H9 (cell line): Measurements from ENCODE around the gene HIPK3. TPM values are rescaled to one million over a fixed set of nuclear protein-coding genes. Genes with fewer than 3 reads are reported as not detected.

Source experiments
- DNase-seq: peaks from one replicate; pipeline ENCODE4 v3.0.0-alpha.2; 2017
- H2AFZ ChIP-seq: one replicate; pipeline ENCODE4 v1.6.1; 2013; ENCODE audit warnings: mild to moderate bottlenecking, low read length, control low read depth, moderate library complexity
- H2AK5ac ChIP-seq: 2 replicates; pipeline ENCODE4 v1.6.1; 2013; ENCODE audit warnings: low read length, control low read depth, mixed read lengths; ENCODE audit not compliant: insufficient read length
- H2BK120ac ChIP-seq: one replicate; pipeline ENCODE4 v1.6.1; 2013; ENCODE audit warnings: low read depth, mild to moderate bottlenecking, low read length, control low read depth, inconsistent platforms; ENCODE audit not compliant: poor library complexity, severe bottlenecking
- H2BK12ac ChIP-seq: 2 replicates; pipeline ENCODE4 v1.6.1; 2013; ENCODE audit warnings: low read length, control low read depth, mixed read lengths, low read depth; ENCODE audit not compliant: insufficient read length
- H2BK15ac ChIP-seq: 2 replicates; pipeline ENCODE4 v1.6.1; 2013; ENCODE audit warnings: low read depth, low read length, control low read depth
- H2BK20ac ChIP-seq: one replicate; pipeline ENCODE4 v1.6.1; 2013; ENCODE audit warnings: low read depth, mild to moderate bottlenecking, low read length, control low read depth, inconsistent platforms; ENCODE audit not compliant: poor library complexity, severe bottlenecking
- H2BK5ac ChIP-seq: 2 replicates; pipeline ENCODE4 v1.6.1; 2013; ENCODE audit warnings: low read length, control low read depth, mixed read lengths; ENCODE audit not compliant: insufficient read length
- H3K14ac ChIP-seq: 2 replicates; pipeline ENCODE4 v1.6.1; 2013; ENCODE audit warnings: low read length, control low read depth; ENCODE audit not compliant: insufficient read depth
- H3K18ac ChIP-seq: 2 replicates; pipeline ENCODE4 v1.6.1; 2013; ENCODE audit warnings: low read depth, mild to moderate bottlenecking, mixed read lengths, low read length, control low read depth; ENCODE audit not compliant: insufficient read length
- H3K23ac ChIP-seq: 2 replicates; pipeline ENCODE4 v1.6.1; 2013; ENCODE audit warnings: low read length, control low read depth, mixed read lengths, low read depth; ENCODE audit not compliant: insufficient read length
- H3K23me2 ChIP-seq: 2 replicates; pipeline ENCODE4 v1.6.1; 2013; ENCODE audit warnings: low read depth, mild to moderate bottlenecking, mixed read lengths, low read length, control low read depth; ENCODE audit not compliant: insufficient read length, poor library complexity, severe bottlenecking
- H3K27ac ChIP-seq: 2 replicates; pipeline ENCODE4 v1.5.1; 2013; ENCODE audit warnings: low read length, control low read depth, mixed read lengths, low read depth; ENCODE audit not compliant: insufficient read length
- H3K27me3 ChIP-seq: 2 replicates; pipeline ENCODE4 v1.6.1; 2013; ENCODE audit warnings: low read length, control low read depth, inconsistent platforms; ENCODE audit not compliant: insufficient read depth
- H3K4ac ChIP-seq: 2 replicates; pipeline ENCODE4 v1.6.1; 2013; ENCODE audit warnings: low read depth, mild to moderate bottlenecking, control low read depth, inconsistent platforms, low read length, moderate library complexity
- H3K4me1 ChIP-seq: 2 replicates; pipeline ENCODE4 v1.6.1; 2013; ENCODE audit warnings: low read length, control low read depth, inconsistent platforms; ENCODE audit not compliant: insufficient read depth
- H3K4me2 ChIP-seq: 2 replicates; pipeline ENCODE4 v1.6.1; 2013; ENCODE audit warnings: low read length, control low read depth, mixed read lengths; ENCODE audit not compliant: insufficient read length, insufficient read depth
- H3K56ac ChIP-seq: 2 replicates; pipeline ENCODE4 v1.6.1; 2013; ENCODE audit warnings: low read depth, mild to moderate bottlenecking, mixed read lengths, low read length, control low read depth; ENCODE audit not compliant: insufficient read length
- H3K79me1 ChIP-seq: 2 replicates; pipeline ENCODE4 v1.6.1; 2013; ENCODE audit warnings: low read depth, mild to moderate bottlenecking, moderate library complexity, low read length, control low read depth, inconsistent platforms; ENCODE audit not compliant: insufficient read depth, poor library complexity, severe bottlenecking
- H3K79me2 ChIP-seq: 2 replicates; pipeline ENCODE4 v1.6.1; 2013; ENCODE audit warnings: low read length, control low read depth, inconsistent platforms; ENCODE audit not compliant: insufficient read depth
- H3K9ac ChIP-seq: 2 replicates; pipeline ENCODE4 v1.6.1; 2013; ENCODE audit warnings: low read length, control low read depth, mixed read lengths; ENCODE audit not compliant: insufficient read length; ENCODE audit errors: extremely low read depth
- H3K9me3 ChIP-seq: one replicate; pipeline ENCODE4 v1.6.1; 2013; ENCODE audit warnings: low read depth, low read length, inconsistent platforms; ENCODE audit not compliant: control insufficient read depth
- H3T11ph ChIP-seq: one replicate; pipeline ENCODE4 v1.6.1; 2013; ENCODE audit warnings: mild to moderate bottlenecking, low read length, control low read depth, inconsistent platforms
- H4K20me1 ChIP-seq: one replicate; pipeline ENCODE4 v1.6.1; 2013; ENCODE audit not compliant: control insufficient read depth, insufficient read length, insufficient read depth
- H4K5ac ChIP-seq: 2 replicates; pipeline ENCODE4 v1.6.1; 2013; ENCODE audit warnings: low read depth, mild to moderate bottlenecking, mixed read lengths, low read length, control low read depth; ENCODE audit not compliant: insufficient read length
- H4K8ac ChIP-seq: replicated peaks from 2 replicates; pipeline ENCODE4 v1.6.1; 2013; ENCODE audit warnings: low read length, control low read depth, mixed read lengths, low read depth; ENCODE audit not compliant: insufficient read length
- H4K91ac ChIP-seq: 2 replicates; pipeline ENCODE4 v1.6.1; 2013; ENCODE audit warnings: low read depth, mild to moderate bottlenecking, moderate library complexity, mixed read lengths, low read length, control low read depth; ENCODE audit not compliant: insufficient read length
- H3K27ac Mint-ChIP-seq, 3 experiments: 2 replicates in 2 of 3; 3 replicates in 1 of 3; pipeline ENCODE4 v1.8.0; 2020 to 2021; ENCODE audit warnings: mixed read lengths in 3 of 3, mild to moderate bottlenecking in 1 of 3, moderate library complexity in 1 of 3
- H3K27me3 Mint-ChIP-seq: 2 replicates; pipeline ENCODE4 v1.8.0; 2021; ENCODE audit warnings: low read depth, mild to moderate bottlenecking, moderate library complexity, mixed read lengths
- H3K36me3 Mint-ChIP-seq, 3 experiments: 2 replicates in 2 of 3; 3 replicates in 1 of 3; pipeline ENCODE4 v1.8.0; 2020 to 2021; ENCODE audit warnings: low read depth in 3 of 3, mixed read lengths in 3 of 3; ENCODE audit not compliant: insufficient read depth in 1 of 3
- H3K4me1 Mint-ChIP-seq, 2 experiments: 2 replicates each; pipeline ENCODE4 v1.8.0; 2020; ENCODE audit warnings: mixed read lengths in 2 of 2
- H3K4me3 Mint-ChIP-seq, 2 experiments: 2 replicates in 1 of 2; 3 replicates in 1 of 2; pipeline ENCODE4 v1.8.0; 2020 to 2021; ENCODE audit warnings: mild to moderate bottlenecking in 2 of 2, mixed read lengths in 2 of 2, moderate library complexity in 1 of 2
- H3K9me3 Mint-ChIP-seq, 2 experiments: 2 replicates in 1 of 2; 3 replicates in 1 of 2; pipeline ENCODE4 v1.8.0; 2020; ENCODE audit warnings: mild to moderate bottlenecking in 2 of 2, mixed read lengths in 2 of 2, moderate library complexity in 1 of 2
- CTCF ChIP-seq: fragments of 200-600 bp; sonication (generic); conservative IDR thresholded peaks from 3 replicates; pipeline ENCODE4 v1.8.0; 2021; ENCODE audit warnings: antibody characterized with exemption, mild to moderate bottlenecking
- WGBS: extraction: QIAGEN DNeasy Blood & Tissue Kit; methylation state at CpG from one replicate; pipeline ENCODE4 v1.1.7; 2013; ENCODE audit warnings: missing lambda C conversion rate, low lambda C conversion rate, mixed read lengths; ENCODE audit not compliant: insufficient read length; ENCODE audit errors: extremely low coverage; 5-methylcytosine and 5-hydroxymethylcytosine counted together
- total RNA-seq: library from RNA; stranded (reverse); gene quantifications from 2 replicates; pipeline ENCODE4 v1.2.1, GENCODE V29; 2021

Gene HIPK3
- total RNA-seq, 1 experiment from 2014 or later: 23.4 TPM

GRCh38 chr11:33234397-33235190, 22.6 kb upstream of the HIPK3 start:
- Histone ChIP-seq H3K27me3 (no peaks in the 10 kb centered on the region), H3T11ph (no peak overlapping the region), H2BK20ac (no peak overlapping the region), H4K91ac (no peak overlapping the region), H3K4ac (no peak overlapping the region), H2AFZ (no peak overlapping the region), H3K27ac (no peak overlapping the region), H3K14ac (no peak overlapping the region), H3K79me1 (no peaks in the 10 kb centered on the region), H2BK5ac (no peak overlapping the region), H3K9me3 (no peaks in the 10 kb centered on the region), H2BK120ac (no peak overlapping the region), H3K4me2 (no peak overlapping the region), H2AK5ac (no peak overlapping the region), H3K23me2 (no peaks in the 10 kb centered on the region), H4K5ac (no peak overlapping the region), H3K79me2 (no peaks in the 10 kb centered on the region), H3K9ac (no peak overlapping the region), H2BK12ac (no peak overlapping the region), H3K23ac (no peak overlapping the region), H4K20me1 (no peaks in the 10 kb centered on the region), H3K18ac (no peak overlapping the region), H3K4me1 (no peaks in the 10 kb centered on the region), H4K8ac (no peak overlapping the region), H2BK15ac (no peak overlapping the region), H3K56ac (no peak overlapping the region)
- Mint-ChIP-seq H3K9me3 (no peaks in the 10 kb centered on the region), H3K4me1 (no peaks in the 10 kb centered on the region), H3K27me3 (no peaks in the 10 kb centered on the region), H3K36me3 (no peaks in the 10 kb centered on the region), H3K27ac (no peak overlapping the region), H3K4me3 (no peak overlapping the region)
- no peak for TF ChIP-seq CTCF
- WGBS: no CpG with 5 or more reads among the region's 6 CpGs
- no peak for DNase-seq
